HG02885 (cell line): ENCODE measurements around the gene SCGB1A1.
"Not testable (repeated sequence)": the region's sequence is repeated elsewhere in the genome, so short reads cannot be mapped to it uniquely, and the experiment has no call there.

Experiments used
- ATAC-seq: cut with Tn5 transposase; IDR thresholded peaks from one replicate; pipeline ENCODE4 v1.9.1; 2021; ENCODE audit warnings: mild to moderate bottlenecking; ENCODE audit not compliant: unreplicated experiment, poor library complexity

Gene SCGB1A1, protein sequence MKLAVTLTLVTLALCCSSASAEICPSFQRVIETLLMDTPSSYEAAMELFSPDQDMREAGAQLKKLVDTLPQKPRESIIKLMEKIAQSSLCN

DNA sequence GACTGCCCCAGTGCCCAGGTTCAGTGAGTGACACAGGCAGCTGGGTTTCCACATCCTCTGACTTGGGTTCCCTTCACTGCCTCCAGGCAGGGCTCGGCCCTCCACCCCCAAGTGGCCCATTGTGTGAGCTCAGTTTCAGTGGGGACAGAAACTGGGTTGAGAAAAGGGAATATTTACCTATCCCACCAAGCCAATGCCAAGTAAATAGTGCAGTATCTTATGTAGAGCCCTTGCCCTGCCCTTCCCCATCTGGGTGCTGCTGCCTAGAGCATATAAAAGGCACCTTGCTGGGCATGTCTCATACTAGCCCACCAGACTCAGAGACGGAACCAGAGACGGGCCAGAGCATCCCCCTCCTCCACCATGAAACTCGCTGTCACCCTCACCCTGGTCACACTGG is at the start of gene SCGB1A1:
SCGB1A1 (plus strand) TSS at position 301 of the 400 bp plus-strand sequence; CDS start at position 364, 63 bp downstream.
- no peak for ATAC-seq

DNA sequence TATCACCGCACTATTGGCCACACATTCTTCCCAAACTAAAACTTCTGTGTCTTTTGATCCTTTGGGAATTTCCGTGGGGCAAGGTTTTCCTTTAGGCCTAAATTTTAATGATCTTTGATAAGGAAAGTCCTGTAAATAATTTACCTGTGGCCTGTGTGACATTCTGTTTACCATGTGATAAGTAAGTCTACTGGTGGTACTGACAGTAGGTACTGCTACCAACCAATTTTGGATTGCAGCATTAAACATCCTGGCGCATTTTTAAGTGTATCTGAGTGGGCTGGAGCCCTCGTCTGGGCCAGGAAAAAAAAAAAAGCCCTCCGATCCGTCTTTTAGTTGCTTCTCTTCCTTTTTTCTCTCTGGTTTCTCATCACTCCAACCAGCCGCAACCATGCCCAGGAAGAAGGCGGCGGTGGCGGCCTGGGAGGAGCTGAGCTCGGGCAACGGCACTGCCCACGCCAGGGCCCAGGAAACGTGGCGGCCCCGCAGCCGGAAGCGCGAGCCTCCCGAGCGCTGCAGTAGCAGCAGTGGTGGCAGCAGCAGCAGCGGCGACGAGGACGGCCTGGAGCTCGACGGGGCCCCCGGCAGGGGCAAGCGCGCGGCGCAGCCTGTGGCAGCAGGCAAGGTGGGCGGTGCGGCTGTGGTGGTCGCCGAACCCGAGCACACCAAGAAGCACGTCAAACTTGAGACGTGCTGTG is 47.9 kb upstream of the SCGB1A1 start:
- no peak for ATAC-seq

DNA sequence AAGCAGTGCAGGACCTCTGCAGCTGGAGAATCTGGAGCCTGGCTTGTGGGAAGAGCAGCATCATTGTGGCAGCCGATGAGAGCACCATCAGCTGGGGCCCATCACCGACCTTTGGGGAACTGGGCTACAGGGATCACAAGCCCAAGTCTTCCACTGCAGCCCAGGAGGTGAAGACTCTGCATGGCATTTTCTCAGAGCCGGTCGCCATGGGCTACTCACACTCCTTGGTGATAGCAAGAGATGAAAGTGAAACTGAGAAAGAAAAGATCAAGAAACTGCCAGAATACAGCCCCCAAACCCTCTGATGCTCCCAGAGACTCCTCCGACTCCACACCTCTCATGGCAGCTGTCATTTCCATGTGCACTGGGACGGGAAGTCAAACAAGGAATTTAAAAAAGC is 46.0 kb upstream of the SCGB1A1 start:
- no peak for ATAC-seq

DNA sequence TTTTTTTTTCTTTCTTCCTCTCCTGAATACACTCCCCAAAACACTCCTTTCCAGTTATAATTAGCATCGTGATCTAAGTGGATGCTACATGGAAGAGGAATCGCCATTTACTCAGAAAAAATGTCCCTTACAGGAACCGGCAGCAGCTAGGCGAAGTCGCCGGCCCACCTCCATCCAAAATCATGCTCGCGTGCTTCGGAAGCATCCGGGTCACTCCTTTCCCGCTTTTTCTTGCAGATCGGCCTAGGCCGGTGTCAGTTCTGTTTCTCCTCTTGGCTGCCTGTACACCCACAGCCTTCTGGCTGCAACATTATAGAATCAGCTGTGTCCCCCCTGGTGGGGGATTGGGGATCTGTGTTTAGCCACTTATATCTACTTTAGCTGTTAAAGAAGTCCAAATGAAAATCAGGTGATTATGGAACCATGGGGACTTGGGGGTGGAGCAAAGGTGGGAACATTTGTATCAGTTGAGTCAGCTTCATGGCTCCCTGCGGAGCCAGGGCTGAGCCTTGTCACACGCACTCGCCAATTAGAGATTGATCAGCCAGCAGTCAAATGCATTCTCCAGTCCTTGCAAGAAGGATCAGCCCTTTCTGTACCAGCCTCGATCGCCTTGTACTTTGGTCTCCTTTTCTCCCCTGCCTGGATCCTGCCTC is 45.2 kb upstream of the SCGB1A1 start:
- ATAC-seq, result no peak

GRCh38 chr11:62374801-62375200 is 44.0 kb upstream of the SCGB1A1 start:
- ATAC-seq, result no peak

DNA sequence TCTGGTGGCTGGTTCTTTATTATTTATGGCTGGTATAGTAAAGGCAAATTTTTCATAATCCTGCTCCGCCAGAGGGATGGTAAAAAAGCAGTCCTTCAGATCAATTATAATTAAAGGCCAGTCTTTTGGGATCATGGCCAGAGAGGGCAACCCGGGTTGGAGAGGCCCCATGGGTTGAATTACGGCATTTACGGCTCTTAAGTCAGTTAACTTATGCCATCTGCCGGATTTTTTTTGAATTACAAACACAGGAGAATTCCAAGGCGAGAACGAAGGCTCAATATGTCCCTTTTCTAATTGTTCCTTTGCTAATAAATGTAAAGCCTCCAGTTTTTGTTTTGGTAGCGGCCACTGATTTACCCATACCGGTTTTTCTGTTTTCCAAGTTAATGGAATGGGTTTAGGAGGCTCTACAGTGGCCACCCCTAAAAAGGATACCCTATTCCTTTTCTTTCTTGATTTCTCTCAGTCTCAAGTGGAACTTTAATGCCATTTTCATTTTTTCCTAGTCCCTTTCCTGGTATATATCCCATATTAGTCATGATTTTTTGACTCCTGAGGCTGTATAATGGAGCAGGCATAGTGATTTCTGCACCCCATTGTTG is 40.3 kb upstream of the SCGB1A1 start:
- ATAC-seq, result not testable (repeated sequence)

DNA sequence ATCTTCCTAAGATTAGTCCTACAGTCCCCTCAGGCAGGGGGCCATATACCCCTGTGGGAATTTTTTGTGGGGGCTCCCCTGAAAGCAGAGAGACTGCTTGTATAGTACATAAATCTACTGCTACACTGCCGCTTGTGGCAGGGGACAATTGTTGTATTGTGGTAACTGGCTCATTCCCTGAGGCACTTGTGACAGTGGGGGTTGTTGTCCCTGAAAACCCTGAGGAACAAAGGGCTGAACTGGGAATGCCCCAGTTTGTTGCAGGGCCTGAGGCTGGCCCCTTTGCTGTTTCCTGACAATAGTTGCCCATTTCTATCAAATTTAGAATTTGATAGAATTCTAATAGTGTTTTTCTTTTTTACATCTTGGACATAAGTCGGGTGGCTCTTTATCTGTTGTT is 39.2 kb upstream of the SCGB1A1 start:
- not testable (repeated sequence) for ATAC-seq

DNA sequence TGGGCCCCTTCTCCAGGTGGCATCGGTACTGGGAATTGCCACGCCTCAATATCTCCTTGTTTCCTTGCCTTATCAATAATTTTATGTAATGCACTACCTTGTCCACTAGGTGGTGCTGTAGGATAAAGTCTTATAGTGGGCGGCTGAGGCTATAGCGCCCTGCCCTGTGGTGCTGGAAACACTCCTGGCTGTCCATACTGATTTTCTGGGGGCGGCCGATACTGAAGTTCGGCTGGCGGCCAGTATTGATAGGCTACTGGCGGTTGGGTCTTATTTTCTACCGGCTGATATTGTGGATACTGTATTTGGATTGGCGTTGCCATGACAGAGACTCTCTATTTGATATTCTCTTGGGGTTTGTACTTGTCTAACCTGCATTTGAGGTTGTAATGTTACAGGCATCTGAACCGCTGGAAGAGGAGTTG is 38.0 kb upstream of the SCGB1A1 start:
- not testable (repeated sequence) for ATAC-seq

DNA sequence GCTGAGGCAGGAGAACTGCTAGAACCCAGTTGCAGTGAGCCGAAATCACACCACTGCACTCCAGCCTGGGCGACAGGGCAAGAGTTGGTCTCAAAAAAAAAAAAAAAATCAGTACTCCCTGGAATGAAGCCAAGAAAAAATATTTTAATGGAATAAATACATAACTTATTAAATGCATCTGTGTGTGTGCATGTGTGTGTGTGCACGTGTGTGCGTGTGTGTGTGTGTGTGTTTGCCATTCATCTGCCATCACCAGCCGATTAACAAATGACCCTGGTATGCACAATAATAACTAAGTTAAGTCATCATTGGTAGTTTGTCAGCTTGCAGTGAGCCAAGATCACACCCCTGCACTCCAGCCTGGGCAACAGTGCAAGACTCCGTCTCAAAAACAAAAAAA is 35.0 kb upstream of the SCGB1A1 start:
- ATAC-seq, result no peak

GRCh38 chr11:62386083-62386482 is 32.8 kb upstream of the SCGB1A1 start:
- ATAC-seq, result not testable (repeated sequence)

DNA sequence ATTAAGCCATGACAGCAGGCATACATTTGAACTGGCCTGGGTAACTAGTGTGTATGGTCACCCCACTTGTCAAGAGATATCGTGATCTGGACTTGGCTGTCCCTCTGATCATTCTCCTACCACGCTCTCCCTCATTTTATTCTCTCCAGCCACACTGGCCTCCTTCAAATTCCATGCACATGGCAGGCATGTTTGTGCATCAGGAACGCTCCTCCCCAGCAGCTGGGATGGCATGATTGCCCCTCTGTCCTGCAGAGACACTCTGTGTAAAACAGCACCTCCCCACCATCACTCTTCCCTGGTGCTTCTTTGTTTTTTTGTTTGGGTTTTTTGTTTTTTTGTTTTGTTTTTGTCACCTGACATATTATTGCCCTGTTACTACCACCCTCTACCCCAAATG is 31.5 kb upstream of the SCGB1A1 start:
- no peak for ATAC-seq

GRCh38 chr11:62388999-62389398 is 29.8 kb upstream of the SCGB1A1 start:
- no peak for ATAC-seq

DNA sequence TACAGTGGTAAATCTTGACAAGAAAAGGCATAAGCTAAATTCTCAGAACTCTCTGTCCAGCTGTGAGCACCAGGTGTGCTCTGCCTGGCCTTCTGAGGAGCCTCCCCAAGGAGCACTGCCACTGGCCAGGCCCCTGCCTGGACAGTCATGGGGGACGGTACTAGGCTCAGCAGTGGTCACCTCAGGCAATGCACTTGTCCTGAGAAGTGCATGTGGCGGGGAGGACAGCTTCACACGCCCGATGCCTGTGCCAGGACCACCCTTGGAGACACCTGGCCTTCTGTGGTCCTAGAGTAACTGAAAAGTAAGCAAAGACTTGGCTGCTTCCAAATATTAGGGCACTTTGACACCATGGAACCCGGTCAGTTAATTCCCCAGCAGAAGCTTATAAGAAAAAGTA is 28.6 kb upstream of the SCGB1A1 start:
- ATAC-seq, result no peak

GRCh38 chr11:62390722-62391121 is 28.1 kb upstream of the SCGB1A1 start:
- ATAC-seq, result no peak

DNA sequence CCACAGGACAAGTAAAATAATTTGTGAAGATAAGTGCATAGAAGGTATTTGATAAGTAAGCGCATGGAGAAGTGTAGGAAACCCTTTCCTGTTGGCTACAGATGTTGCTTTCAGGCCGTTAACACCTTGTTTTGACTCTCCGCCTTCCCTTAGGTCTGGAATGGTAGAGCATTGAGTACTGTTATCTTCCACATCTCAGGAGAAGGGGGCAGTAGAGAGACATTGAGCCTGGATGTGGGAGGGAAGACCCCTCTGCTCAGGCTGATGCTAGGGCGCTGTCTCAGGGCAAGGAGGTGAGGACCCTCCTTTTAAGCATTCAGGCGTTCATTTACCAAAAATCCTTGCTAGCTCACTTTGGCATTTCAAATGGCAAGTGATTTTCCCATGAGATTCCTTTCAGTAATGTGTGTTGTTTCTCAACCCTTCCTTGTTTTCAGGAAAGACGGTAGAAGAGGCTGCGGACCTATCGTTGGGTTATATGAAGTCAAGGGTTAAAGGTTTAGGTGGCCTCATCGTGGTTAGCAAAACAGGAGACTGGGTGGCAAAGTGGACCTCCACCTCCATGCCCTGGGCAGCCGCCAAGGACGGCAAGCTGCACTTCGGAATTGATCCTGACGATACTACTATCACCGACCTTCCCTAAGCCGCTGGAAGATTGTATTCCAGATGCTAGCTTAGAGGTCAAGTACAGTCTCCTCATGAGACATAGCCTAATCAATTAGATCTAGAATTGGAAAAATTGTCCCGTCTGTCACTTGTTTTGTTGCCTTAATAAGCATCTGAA is 27.0 kb upstream of the SCGB1A1 start:
- no peak for ATAC-seq

- no peak for ATAC-seq
These were observed 26.3 kb upstream of the SCGB1A1 start for GRCh38 chr11:62392506-62392905.

DNA sequence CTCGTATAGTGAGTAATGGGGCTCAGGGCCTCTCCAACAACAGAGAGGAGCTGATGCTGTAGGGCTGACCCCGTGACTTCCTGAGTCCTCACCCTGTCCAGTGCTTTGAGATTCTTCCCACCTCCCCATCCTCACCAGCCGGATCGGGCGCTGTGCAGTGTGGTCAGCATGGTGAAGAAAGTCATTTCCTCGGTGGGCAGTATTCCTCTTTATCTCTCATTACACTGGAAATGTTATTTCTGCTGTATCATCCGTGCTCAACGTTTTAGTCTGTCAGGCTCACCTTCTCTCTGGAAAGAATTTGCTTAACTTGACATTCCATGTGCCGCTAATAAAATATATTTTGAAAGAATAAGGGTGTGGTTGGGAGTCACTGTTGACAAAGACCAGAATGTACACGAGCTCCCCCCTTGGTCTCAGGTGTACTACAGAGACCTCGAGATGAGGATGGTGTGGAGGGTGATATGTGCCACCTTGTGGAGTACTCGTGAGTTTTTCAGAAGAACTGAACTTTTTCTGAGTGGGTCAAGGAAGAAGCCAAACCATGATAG is 25.7 kb upstream of the SCGB1A1 start:
- ATAC-seq, result no peak

DNA sequence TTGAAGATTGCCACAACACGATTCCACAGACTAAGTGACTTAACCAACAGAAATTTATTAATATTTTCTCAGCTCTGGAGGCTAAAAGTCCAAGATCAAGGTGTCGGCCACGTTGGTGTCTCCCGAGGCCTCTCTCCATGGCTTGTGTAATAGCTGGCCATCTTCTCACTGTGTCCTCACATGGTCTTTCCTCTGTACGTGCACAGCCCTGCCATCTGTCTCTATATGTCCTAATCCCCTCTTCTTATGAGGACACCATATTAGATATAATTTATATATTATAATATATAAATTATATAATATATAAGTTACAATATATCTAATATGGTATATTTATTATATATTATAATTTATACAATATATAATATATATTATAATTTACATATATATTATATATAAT is 25.1 kb upstream of the SCGB1A1 start:
- ATAC-seq, result no peak

DNA sequence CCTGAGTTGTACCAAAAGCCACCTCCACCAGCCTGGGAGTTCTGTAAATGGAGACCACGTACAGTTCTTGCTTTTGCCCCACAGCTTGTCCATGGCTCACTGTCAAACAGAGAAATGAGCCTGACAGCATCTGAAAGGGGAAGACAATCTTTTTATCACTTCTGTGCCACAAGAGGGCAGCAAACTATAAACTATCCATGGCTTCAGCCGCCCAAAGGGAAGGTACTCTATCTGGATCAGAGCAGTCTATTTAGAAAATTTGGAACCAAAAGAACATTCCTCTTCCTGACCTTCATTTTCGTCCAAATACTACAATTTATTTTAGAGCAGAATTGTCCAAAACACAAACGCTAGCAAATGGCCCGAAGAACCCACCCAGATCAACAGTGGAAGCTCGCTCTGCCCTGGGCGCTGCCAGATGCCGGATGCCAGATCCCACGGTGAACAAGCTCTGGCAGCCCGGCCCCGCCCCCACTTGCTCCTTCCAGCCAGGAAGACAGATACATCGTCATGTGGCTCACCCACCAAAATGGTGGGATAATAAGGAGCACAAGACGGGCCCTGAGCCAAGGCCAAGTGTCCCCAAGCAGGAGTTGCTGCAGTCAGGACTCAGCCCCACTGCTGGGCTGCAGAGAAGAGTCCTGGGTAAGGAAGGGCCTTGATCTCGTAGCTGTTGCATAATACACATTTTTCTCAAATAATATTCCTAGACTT is 23.9 kb upstream of the SCGB1A1 start:
- ATAC-seq, result no peak
